GM19240 (cell line): Measurements from ENCODE around the gene PIKFYVE.
A peak's percentile ranks its signal among the peaks of the same experiment; 100 is the strongest.
"Not testable (repeated sequence)": the region's sequence is repeated elsewhere in the genome, so short reads cannot be mapped to it uniquely, and the experiment has no call there.

Experiments used
- DNase-seq: peaks from one replicate; pipeline ENCODE4 v3.0.0; 2011; ENCODE audit warnings: low spot score; ENCODE audit not compliant: insufficient read length

Gene PIKFYVE

DNA sequence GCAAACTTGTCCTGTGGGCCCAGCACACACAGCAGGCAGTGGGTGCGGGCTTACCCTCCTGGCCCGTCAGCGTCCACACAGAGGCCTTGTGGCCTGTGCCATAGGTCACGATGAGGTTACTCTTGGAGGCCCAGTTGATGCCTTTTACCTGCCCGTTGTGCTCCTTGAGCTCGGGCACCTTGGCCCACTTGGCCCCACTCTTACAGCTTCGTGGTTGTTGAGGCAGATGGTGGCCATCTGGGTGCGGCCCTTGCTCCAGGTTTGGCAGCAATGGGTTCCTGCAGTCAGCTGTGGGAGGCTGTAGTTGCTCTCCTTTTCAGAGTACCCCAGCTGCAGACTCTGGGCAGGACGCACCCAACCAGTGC is 95.0 kb downstream of the PIKFYVE start:
- DNase-seq: no peak

DNA sequence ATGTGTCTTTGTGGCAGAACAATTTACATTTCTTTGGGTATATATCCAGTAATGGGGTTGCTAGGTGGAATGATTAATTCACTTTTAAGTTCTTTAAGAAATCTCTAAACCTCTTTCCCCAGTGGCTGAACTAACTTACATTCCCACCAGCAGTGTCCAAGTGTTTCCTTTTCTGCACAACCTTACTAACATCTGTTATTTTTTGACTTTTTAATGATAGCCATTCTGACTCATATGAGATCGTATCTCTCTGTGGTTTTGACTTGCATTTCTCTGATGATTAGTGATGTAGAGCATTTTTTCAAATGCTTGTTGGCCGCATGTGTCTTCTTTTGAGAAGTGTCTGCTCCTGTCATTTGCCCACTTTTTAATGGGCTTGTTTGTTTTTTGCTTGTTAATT is 97.4 kb downstream of the PIKFYVE start:
- no peak for DNase-seq

DNA sequence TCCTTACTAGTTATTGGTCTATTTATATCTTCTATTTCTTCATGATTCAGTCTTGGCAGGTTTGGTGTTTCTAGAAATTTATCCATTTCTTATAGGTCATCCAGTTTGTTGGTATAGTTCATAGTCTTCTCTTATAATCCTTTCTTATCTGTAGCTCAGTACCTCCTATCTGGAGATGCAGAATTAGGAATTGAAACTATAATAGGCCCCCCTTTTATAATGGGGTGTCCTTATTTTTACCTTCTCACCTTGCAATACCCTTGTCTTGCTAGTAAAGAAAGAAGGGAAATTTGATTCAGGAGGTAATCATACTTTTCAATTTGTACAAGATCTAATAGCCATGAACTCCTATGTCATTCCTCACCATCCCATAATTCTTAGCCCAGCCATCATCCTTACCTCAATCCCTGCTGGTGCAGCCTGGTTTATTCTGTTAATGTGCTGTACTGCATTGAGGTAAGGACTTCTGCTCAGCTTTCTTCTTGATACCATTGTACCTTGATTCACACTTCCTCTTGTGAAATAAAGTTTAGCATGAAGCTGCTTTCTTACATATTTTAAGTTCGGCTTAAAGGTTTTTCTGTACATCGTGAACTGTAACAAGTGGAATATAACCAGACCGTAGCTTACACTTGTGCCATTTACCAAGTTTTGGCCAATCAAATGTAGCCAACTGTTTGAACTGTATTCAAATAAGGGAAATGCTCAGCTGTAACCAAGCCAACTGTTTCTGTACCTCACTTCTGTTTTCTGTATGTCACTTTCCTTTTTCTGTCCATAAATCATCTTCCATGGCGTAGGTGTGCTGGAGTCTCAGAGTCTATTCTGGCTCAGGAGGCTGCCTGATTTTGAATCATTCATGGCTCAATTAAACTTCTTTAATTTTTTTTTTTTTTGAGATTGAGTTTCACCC is 100.4 kb downstream of the PIKFYVE start:
- DNase-seq: no peak

DNA sequence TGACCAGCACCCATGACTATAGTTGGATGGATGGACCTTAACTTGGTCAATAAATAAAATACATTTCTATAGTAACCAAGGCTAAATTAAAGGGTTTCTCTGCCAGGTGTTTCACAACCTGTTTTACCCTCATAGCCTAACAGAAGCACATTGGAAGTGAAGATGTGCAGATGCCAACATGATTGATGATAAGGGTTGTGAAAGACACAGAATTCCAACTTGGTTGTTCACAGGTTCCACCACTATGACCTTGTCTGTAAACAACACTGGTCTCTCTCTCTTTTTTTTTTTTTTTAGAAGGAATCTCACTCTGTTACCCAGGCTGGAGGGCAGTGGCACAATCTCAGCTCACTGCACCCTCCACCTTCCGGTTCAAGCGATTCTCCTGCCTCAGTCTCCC is 103.0 kb downstream of the PIKFYVE start:
- no peak for DNase-seq

DNA sequence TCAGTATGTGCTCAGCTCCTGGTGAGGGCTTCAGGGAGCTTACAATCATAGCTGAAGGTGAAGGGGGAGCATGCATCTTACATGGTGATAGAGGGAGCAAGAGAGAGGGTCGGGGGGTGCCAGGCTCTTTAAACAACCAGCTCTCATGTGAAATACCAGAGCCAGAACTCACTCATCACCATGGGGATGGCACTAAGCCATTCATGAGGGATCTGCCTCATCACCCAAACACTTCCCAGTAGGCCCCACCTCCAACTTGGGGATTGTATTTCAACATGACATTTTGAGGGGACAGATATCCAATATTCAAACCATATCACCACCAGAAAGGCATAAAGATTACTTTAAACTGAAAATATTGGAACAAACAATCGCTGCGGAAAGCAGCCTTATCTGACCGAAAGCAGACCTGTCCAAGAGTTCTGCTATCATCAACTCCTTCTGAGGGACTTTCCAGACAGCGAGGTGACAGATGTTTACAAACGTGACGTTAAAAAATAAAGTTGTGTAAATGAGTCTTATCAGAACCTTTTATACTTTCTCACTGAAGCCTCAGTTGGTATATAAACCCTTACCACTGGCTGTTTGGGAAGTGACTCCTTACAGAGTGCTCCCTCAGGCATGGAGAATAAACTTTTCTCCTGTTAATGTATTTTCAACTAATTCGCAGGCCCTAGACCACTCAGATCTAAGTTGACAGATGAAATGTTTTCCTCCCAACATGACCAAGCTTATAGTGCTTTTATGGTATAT is 105.0 kb downstream of the PIKFYVE start:
- DNase-seq: no peak

DNA sequence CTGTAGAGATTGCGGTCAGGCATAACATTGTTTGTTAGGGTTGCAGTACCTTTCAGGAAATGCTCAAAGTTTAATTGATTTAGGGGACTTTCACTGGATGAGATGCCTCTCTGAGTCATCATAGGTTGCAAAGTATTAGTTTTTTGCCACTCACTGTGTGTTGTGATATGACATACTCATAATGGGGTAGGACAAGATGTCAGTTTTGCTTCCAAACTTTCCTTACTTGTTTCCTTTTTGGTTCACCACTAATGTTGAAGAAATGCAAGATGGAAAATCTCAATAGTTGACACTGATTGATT is 105.5 kb downstream of the PIKFYVE start:
- DNase-seq: no peak

DNA sequence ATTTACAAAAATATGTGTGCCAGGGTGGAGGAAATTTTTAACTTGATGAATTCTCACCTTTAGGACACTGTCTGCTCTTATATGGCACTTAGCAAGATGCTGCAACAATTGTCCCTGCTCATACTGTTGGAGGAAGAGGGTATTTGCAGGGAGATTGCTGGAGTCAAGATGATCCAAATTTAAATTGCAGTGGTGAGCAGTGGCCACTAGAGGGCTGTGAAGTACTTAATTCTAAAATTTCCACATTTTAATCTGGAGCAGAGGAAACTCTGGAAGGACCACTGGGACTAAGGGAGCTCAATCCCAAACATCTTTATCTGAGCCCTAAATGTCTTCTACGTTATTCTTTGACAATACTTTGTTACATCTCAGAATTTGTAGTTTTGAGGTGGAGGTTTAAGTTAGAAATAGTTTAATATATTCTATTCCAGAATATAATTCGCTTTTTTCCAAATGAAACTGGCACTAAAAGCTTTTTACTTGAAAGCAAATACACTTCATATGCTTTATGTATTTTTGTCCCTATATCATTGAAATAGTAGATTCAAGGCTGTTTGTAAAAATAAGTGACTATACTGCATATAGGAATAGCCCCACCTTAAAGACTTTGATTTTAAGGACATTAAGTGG is 107.5 kb downstream of the PIKFYVE start:
- peak; percentile 26 for DNase-seq

DNA sequence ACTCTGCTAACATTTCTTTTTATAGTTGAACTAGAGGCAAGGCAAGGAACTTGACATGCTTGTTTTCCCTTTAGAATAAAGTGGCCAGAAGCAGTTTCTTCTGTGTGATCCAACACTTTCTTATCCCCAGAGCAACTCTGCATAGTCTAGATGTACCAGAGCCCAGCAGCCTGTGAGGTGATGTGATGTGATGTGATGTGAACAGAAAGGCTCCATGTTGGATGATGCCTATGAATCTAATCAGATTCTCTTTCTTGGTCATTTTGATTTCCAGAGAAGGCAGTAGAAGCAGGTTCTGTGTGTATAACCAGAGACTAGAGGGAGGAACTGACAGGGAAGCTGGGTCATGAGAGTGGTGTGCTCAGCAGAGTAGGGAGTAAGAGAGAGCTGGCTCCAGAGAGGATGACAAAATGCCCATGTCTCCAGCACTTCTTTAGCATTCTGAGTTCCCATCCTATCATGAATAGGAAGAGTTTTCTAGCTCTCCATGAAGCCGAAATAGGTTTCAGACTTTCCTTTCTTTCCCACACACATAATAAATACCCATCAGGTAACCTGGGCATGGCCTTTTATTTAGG is 109.5 kb downstream of the PIKFYVE start:
- no peak for DNase-seq

DNA sequence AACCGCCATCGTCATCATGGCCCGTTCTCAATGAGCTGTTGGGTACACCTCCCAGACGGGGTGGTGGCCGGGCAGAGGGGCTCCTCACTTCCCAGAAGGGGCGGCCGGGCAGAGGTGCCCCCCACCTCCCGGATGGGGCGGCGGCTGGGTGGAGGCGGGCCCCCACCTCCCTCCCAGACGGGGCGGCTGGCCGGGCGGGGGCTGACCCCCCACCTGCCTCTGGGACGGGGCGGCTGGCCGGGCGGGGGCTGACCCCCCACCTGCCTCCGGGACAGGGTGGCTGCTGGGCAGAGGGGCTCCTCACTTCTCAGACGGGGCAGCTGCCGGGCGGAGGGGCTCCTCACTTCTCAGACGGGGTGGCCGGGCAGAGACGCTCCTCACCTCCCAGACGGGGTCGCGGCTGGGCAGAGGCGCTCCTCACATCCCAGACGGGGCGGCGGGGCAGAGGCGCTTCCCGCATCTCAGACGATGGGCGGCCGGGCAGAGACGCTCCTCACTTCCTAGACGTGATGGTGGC is 111.3 kb downstream of the PIKFYVE start:
- not testable (repeated sequence) for DNase-seq

DNA sequence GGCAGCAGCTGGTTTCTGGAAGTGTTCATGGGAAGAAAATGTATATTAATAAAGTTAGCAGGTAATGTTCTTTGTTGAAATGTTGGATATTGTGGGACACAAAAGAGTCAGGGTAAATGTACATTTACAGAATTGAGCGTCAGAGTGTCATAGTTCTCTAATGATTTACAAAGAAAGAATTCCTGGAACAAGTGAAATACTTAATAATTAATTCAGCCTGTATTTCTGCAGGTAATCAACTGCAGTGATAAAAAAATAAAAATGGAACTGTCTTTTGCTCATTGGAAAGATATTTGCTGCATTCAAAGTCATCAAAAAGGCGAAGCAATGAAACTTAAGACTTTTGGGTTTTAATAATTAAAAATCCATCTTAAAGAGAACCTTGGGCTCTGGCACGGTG is 113.1 kb downstream of the PIKFYVE start:
- DNase-seq: no peak

DNA sequence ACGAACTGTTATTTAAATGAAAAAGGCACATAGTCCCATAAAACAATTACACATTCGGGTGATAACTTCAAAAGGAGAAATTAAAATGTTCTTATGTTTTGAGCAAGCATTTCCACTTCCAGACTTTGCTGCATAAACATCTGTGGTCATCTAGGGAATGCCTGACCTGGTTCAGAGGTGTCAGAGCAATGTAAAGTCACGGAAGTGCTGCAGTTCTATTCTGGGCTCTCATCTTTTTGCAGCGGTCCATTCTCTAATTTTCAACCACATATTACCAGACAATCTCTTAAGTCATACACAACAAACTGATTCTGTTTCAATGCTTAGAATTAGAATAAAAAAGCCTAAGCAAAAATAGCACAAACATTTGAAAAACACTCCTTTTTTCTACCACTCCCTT is 118.6 kb downstream of the PIKFYVE start:
- no peak for DNase-seq

DNA sequence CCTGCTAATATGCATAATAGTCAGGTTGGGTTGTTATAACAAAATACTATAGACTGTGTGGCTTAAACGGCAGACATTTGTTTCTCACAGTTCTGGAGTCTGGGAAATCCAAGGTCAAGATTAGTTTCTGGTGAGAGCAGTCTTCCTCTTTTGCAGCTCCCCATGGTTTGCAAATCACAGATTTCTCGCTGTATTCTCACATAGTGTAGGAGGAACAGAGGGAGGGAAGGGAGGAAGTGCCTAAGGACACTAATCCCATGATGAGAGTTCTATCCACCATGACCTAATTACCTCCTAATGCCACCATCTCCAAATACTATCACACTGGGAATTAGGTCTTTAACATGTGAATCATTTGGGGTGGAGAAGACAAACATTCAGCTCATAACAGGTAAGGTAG is 120.5 kb downstream of the PIKFYVE start:
- no peak for DNase-seq

DNA sequence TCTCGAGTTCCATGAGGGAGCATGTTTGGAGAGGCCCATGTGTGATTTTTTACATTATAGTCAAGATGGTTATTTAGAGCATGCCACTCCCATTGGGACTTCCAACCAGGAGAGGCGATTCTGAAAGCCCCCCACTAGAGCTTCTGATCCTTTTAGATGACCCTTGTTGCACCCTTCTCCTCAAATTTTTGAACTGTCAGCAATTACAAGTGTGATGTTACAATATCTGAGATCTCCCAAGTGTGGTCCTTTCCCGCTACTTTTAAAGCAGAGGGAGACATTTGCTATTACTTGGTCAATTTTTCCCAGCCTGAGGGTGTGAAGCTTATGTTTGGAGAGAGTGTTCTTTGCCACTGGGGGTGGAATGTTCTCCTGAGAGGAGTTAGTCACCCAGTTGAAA is 123.9 kb downstream of the PIKFYVE start:
- no peak for DNase-seq

DNA sequence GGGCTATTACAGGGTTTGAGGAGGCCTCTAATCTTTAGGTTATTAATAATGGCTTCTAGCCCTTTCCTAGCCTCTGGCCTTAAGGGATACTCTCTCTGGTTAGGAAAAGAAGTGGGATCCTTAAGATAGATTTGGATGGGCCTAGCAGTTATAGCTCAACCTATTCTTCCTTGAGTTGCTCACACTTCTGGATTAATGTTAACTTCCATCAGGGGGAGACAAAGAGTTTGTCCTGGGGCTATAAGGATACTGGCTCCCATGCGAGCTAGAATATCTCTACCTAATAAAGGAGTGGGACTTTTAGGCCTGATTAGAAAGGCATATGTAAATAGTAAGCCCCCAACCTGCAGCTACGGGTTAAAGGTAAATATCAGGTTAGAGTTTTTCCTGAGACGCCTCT is 126.2 kb downstream of the PIKFYVE start:
- DNase-seq: no peak

DNA sequence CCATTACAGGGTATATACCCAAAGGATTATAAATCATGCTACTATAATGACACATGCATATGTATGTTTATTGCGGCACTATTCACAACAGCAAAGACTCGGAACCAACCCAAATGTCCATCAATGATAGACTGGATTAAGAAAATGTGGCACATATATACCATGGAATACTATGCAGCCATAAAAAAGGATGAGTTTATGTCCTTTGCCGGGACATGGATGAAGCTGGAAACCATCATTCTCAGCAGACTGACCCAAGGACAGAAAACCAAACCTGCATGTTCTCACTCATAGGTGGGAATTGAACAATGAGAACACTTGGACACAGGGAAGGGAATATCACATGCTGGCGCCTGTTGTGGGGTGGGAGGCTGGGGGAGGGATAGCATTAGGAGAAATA is 130.7 kb downstream of the PIKFYVE start:
- not testable (repeated sequence) for DNase-seq

DNA sequence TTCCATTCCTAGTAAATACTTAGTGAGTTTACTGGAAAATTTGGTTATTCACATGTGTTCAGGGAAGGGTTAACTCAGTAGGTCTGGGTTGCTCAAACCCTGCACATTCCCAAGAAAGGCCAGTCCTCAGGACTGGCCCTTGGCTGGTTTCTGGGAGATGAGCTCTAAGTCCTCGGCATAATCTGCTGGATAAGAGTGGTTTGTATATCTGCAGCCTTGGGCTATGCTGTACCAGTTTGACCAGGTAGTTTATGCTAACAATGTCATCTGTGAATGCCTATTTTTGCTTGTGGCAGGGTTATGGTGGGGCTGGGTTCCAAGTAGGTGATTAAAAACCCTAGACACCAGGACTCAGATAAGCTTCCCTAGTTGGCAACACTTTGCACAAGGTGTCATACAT is 133.1 kb downstream of the PIKFYVE start:
- no peak for DNase-seq

DNA sequence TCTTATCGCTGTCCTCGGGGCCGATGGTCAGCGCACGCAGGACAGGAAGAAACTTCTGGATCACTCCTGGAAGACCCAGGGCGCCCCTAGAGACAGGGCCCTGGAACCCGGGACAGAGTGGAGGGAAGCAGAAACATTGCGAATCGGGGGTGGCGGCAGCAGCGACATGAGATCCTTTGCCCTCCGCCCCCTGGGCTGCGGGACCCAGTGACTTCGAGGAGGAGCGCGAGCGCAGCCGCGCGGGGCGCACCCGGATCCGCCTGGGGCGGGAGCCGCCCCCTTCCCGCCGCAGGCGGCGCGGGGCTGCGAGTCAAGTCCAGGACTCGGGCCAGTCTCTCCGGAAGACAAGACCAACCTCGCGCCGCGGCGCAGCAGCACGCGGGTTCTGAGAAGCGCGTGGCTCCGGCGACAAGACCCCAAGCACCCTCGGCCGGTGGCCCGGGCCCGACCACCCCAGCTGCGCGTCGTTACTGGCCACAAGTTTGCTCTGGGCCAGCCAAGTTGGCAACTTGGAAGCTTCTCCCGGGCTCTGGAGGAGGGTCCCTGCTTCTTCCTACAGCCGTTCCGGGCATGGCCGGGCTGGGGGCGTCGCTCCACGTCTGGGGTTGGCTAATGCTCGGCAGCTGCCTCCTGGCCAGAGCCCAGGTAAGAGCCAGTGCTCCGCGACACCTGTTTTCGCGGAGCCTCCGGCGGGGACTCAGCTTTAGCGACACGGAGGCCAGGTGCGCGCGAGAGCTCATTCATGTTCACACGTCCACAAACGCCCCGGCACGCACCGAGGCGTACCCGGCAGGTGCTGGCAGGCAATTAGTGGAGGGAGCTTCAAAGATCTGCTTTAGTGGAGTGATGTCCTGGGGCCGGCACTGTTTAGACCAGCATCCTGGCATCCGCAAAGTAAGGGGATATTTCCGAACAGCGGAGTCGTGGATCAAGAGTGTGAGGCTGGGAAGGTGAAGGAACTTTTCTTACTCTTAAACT is 140.7 kb downstream of the PIKFYVE start, which contains the start of gene PTH2R:
PTH2R (plus strand) TSS at position 319 of the 978 bp plus-strand sequence; CDS start at position 571, 252 bp downstream.
- DNase-seq: no peak

DNA sequence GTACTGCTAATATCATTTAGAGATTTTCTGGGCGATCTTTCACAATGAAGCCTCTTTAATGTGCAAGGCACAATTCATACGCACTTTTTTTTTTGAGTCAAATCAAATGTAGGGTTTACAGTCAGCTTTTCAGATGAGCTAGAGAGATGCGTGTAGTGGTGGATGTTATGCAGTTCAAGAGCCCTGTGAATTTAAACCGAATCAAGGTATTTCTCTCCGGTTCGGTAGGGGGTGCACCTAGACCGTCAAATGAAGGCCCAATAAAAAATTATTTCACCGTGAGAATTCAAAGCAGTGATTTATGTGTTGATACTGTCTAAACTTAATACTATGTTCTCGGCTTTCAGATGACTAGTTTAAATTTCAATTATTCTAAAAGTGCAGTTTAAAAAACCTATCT is 141.6 kb downstream of the PIKFYVE start:
- no peak for DNase-seq
